GM18520 (cell line): ENCODE measurements around the gene RGS10.

Experiments used
- ATAC-seq: cut with Tn5 transposase; IDR thresholded peaks from one replicate; pipeline ENCODE4 v1.9.1; 2021; ENCODE audit not compliant: unreplicated experiment

The RGS10 gene

GRCh38 chr10:119498889-119499676, 43.4 kb downstream of the RGS10 start:
- ATAC-seq: no peak

GRCh38 chr10:119497243-119497642, 45.3 kb downstream of the RGS10 start:
- no peak for ATAC-seq

GRCh38 chr10:119496273-119496672, 46.2 kb downstream of the RGS10 start:
- peak; percentile 81 for ATAC-seq

- ATAC-seq: no peak
Observed at GRCh38 chr10:119495545-119495944, 47.0 kb downstream of the RGS10 start.

- no peak for ATAC-seq
Observed at GRCh38 chr10:119495021-119495505, 47.5 kb downstream of the RGS10 start.

- ATAC-seq: no peak
Observed at GRCh38 chr10:119494236-119495020, 48.1 kb downstream of the RGS10 start.

- no peak for ATAC-seq
Observed at GRCh38 chr10:119493155-119493554, 49.4 kb downstream of the RGS10 start.

- no peak for ATAC-seq
Observed at GRCh38 chr10:119491966-119492757, 50.4 kb downstream of the RGS10 start.

- no peak for ATAC-seq
Observed at GRCh38 chr10:119489991-119490326, 52.6 kb downstream of the RGS10 start.

- ATAC-seq: no peak
Observed at GRCh38 chr10:119488675-119489074, 53.8 kb downstream of the RGS10 start.

- ATAC-seq: no peak
Observed at GRCh38 chr10:119483839-119484238, 58.7 kb downstream of the RGS10 start.

GRCh38 chr10:119483001-119483400, 59.5 kb downstream of the RGS10 start:
- ATAC-seq: no peak

GRCh38 chr10:119481781-119482426, 60.6 kb downstream of the RGS10 start:
- ATAC-seq: no peak

GRCh38 chr10:119480667-119481066, 61.9 kb downstream of the RGS10 start:
- no peak for ATAC-seq

GRCh38 chr10:119479532-119479931, 63.0 kb downstream of the RGS10 start:
- ATAC-seq: no peak

- ATAC-seq: no peak
Observed at GRCh38 chr10:119478811-119479341, 63.6 kb downstream of the RGS10 start.

- peak; percentile 83 for ATAC-seq
Observed at GRCh38 chr10:119478111-119478802, 64.3 kb downstream of the RGS10 start.

- peak; percentile 47 for ATAC-seq
Observed at GRCh38 chr10:119477444-119477843, 65.1 kb downstream of the RGS10 start.

GRCh38 chr10:119474606-119475005, 67.9 kb downstream of the RGS10 start:
- ATAC-seq: no peak

GRCh38 chr10:119473771-119474170, 68.7 kb downstream of the RGS10 start:
- no peak for ATAC-seq
